ENCODE results near the gene CNDP1.

DNA sequence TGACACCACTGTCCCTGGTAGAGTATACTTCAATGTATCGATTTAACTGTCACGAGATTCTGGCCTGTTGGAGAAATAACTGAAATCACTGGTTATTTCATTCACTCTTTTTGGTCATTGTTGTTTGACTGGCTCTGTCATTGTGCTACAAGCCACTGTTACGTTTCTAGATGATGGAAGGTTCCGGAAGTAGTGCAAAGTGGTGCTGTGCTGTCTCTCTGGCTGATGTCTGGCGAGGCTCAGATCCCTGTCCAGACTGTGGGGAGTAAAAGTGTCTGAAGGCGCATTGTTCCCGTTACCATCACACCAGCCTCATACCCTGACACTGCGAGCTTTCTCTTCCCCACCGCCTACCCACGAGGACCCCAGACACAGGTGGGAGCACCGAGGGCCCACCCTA lies 11.7 kb downstream of the CNDP1 start:
- TF ChIP-seq CTCF (IDR thresholded peaks at IDR 0.05; ENCODE audit: poor library complexity, severe bottlenecking) (no peak), EZH2 (IDR thresholded peaks at IDR 0.05; ENCODE audit: borderline replicate concordance, insufficient read depth, low read length, poor library complexity, severe bottlenecking) (no peak), TAF1 (IDR thresholded peaks at IDR 0.05; ENCODE audit: low read depth) (no peak), POLR2AphosphoS5 (IDR thresholded peaks at IDR 0.05) (no peak)
